Activated CD4-positive, CD25-positive, alpha-beta regulatory T cell treated with anti-CD3 and anti-CD28 coated beads, Interleukin-2, amount 50 U/mL, for 24 hours (primary cell): ENCODE results near the gene HS3ST6.

Source experiments
- ATAC-seq, 2 donors: fragments of 150-1000 bp; cut with Tn5 transposase; one replicate each; pipeline ENCODE4 v1.10.0; 2021; ENCODE audit warnings: mild to moderate bottlenecking in 1 of 2, moderate library complexity in 1 of 2

The HS3ST6 gene

DNA sequence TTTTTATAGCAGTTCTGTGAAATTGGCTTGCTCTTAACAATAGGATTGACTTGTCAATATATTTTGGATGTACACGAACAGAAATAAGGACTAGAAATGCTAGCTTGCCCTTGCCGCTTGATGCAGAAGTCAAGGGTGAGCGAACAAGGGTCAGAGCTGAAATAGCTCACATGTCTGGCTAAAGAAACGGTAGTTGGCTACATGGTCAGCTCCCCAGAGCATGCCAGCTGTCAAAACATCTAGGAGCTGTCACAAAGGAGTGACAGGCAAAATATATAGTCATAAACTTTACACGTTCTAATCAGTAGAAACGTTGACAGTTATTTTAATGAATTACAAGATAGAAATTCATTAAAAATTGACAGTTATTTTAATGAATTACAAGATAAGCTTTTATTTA, 43.4 kb downstream of the HS3ST6 start:
- no peak for ATAC-seq

DNA sequence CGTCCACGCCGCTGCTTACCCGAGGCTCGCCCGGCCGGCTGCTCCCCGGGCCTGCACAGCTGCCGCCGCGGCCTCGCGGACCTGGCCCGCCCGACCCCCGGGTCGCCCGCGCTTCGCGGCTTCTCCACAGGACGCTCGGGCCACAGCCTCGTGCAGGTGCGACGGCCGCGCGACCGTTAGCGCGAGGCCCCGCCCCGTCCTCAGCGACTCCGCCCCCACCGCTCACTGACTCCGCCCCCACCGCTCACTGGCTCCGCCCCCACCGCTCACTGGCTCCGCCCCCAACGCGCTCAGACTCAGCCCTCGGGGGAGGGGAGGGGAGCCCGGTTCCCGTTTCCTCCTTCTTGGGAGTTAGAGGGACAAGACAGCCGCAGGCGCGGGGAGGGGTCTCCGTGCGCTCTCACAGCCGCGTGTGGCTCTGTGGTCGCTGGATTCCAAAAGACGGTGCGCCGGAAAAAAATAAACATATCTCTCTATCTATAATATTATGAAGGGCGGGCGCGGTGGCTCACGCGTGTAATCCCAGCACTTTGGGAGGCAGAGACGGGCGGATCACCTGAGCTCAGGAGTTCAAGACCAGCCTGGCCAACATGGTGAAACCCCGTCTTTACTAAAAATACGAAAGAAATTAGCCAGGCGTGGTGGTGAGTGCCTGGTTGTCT, 46.1 kb downstream of the HS3ST6 start, which contains the start of gene MEIOB:
MEIOB (minus strand) TSS at position 191 of the 662 bp plus-strand sequence. CDS start 3,989 bp downstream, outside the sequence.
- ATAC-seq = no peak

DNA sequence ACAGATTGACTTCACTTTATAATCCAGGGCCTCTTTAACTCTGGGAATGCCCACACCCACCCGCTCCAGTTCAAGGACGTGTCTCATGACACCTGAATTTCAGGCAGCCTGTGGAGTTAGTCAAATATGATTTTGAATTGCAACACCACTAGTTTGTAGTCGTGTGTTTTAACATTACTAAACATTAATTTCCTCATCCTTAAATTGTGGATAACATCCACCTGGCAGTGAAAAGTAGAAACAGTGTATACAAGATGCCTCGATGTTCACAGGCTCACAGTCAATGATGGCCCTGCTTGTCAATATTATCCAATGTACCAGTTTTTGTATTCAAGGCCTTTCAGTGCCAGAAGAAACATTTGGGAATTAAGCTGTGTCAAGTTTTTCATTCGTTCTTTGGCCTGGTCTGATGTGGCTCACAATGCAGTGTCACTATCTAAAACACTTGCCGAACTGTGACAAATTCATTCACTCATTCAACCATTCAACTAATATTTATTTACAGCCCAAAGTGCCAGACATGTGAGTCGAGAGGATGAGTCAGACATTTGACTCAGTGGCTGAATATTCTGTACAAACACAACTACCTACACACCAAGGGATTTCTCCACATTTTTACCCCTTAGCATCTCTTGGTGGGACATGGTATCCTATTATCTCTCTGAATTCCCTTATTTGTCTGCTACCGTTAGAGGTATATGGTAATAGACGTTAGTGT, 47.7 kb downstream of the HS3ST6 start:
- ATAC-seq = peak in 1 of 2 donors; percentile 13

DNA sequence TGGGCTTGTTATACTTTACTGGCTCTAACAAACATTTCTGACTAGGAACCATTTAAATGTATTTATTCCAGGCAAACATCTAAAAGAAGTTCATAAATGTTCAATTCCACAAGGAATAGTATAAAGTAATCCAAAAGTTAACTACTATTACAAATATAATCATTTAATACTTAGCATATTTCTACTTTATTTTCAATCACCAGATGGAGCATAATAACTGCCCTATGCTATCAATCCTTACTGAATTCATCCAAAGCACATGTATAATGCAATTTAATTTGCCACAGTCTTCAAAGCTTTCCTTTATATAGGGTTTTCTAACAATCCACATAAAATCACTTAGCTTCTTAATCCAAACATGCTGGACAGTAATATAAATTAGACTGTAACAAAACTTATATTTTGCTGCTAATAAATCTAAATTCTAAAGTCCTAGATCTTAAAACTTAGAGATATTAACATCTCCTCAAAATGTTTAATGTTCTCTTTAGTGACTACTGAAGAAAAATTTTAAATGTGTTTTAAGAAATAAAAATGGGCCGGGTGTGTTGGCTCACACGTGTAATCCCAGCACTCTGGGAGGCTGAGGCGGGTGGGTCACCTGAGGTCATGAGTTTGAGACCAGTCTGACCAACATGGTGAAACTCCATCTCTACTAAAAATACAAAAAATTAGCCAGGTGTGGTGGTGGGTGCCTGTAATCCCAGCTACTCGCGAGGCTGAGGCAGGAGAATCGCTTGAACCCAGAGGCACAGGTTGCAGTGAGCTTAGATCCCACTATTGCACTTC, 52.1 kb downstream of the HS3ST6 start:
- no peak for ATAC-seq

DNA sequence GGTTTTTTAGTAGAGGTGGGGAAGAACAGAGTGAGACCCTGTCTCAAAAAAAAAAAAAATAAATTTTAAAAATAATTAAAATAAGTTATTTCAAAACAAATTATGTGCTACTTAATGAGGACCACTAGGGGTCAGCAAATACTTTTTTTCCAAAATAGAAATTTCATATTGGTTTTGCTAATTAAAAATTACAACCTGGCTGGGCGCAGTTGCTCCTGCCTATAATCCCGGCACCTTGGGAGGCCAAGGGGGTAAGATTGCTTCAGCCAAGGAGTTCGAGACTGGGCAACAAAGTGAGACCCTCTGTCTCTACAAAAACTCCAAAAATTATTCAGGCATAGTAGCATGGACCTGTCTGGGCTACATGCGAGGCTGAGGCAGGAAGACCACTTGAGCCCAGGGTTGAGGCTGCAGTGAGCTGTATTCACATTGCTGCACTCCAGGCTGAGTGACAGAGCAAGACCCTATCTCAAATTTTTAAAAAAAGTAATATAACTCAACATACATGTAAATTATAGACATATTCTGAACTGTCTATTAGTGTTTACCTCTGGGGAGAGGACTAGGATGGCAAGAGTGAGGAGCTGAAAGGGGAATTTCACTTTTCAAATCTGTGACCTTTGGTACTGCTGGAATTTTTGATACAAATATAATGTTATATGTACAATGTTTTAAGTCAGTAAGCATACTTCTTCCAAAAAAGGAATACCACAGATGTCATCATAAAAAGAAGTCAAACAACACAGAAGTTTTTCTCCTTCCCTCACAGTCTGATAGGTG, 54.3 kb downstream of the HS3ST6 start:
- no peak for ATAC-seq

DNA sequence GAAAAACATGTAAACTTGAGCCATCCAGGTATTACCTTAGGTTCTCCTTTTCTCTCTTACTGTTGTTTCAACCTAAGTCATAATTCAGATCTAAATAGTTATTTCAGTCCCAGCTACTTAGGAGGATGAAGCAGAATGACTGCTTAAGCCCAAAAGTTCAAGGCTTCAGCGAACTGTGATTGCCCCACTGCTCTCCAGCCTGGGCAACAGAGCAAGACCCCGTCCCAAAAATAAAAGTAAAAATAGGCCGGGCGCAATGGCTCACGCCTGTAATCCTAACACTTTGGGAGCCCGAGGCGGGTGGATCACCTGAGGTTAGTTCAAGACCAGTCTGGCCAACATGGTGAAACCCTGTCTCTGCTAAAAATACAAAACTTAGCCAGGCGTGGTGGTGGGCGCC, 55.8 kb downstream of the HS3ST6 start:
- ATAC-seq = no peak

DNA sequence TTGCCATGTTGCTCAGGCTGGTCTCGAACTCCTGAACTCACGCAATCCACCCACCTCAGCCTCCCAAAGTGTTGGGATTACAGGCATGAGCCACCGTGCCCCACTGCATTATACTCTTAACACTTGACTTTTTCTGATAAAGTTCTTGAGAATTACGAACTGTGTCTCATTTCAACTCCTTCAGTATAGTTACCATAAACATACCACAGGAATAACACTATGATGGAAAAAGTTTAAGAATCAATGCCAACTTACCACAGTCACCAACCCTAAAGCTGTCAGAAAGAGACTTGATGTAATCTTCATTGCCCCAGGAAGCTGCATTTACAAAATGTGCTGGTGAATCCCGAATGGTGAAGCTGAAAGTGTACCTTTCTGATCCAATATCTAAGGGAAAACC, 56.5 kb downstream of the HS3ST6 start:
- no peak for ATAC-seq
